GM12878 (cell line): ENCODE results near the gene TACSTD2. TPM values are rescaled to one million over a fixed set of nuclear protein-coding genes. Genes with fewer than 3 reads are reported as not detected.

Experiments used
- ATAC-seq: fragments of 200-7000 bp; cut with Tn5 transposase; 3 replicates; pipeline ENCODE4 v1.9.1; 2020; ENCODE audit warnings: mild to moderate bottlenecking, moderate library complexity
- BruUV-seq: library from RNA; stranded (reverse); fragments of 400-500 nt; replicated peaks from 2 replicates; lab custom pipeline; 2021; lab: Mats Ljungman, UMichigan
- CTCF ChIA-PET: fragments of 300-600 bp; sonication (Branson Sonifier 250); formaldehyde crosslinking; extraction: SDS; loops from one replicate; lab custom pipeline; 2021; ENCODE audit warnings: inconsistent platforms; lab: Yijun Ruan, JAX
- POLR2A ChIA-PET: fragments of 350-600 bp; formaldehyde crosslinking; extraction: SDS; loops from one replicate; lab custom pipeline; 2021; ENCODE audit warnings: inconsistent platforms; lab: Charles Lee
- RAD21 ChIA-PET: fragments of 300-600 bp; sonication (Branson Sonifier 250); formaldehyde crosslinking; loops from one replicate; lab custom pipeline; 2023; ENCODE audit warnings: antibody characterized with exemption; ENCODE audit not compliant: unreplicated experiment; lab: Charles Lee
- SMC1A ChIA-PET: fragments of 300-600 bp; sonication (Branson Sonifier 250); formaldehyde crosslinking; loops from one replicate; lab custom pipeline; 2023; ENCODE audit not compliant: unreplicated experiment, uncharacterized antibody; lab: Charles Lee
- DNase-seq: peaks from one replicate; pipeline ENCODE4 v3.0.0-alpha.2; 2011; ENCODE audit warnings: low read depth, low spot score
- FAIRE-seq: peaks from 3 replicates; lab custom pipeline; 2011; peaks lifted over from hg19 to GRCh38; lab: Jason Lieb, UNC
- H2AFZ ChIP-seq: 2 replicates; pipeline ENCODE4 v1.6.0; 2011; ENCODE audit warnings: low read depth, low read length, control low read depth; ENCODE audit not compliant: control insufficient read depth
- H3K27ac ChIP-seq: 2 replicates; pipeline ENCODE4 v1.5.1; 2011; ENCODE audit warnings: control low read depth; ENCODE audit not compliant: control insufficient read depth, insufficient read depth
- H3K27me3 ChIP-seq, 2 experiments: replicated peaks in 1 of 2; 2 replicates each; pipeline versions ENCODE4 v1.6.0 to v1.6.1; 2011; ENCODE audit warnings: low read length in 1 of 2; ENCODE audit not compliant: control insufficient read depth in 2 of 2, insufficient read depth in 2 of 2
- H3K36me3 ChIP-seq, 2 experiments: 2 replicates each; pipeline ENCODE4 v1.5.1; 2011; ENCODE audit warnings: low read length in 1 of 2; ENCODE audit not compliant: control insufficient read depth in 2 of 2, insufficient read depth in 2 of 2
- H3K4me1 ChIP-seq: 2 replicates; pipeline ENCODE4 v1.6.1; 2011; ENCODE audit warnings: mild to moderate bottlenecking, low read length, moderate library complexity, mixed read lengths; ENCODE audit not compliant: control insufficient read depth, insufficient read depth
- H3K4me2 ChIP-seq: 2 replicates; pipeline ENCODE4 v1.6.0; 2011; ENCODE audit warnings: control low read depth; ENCODE audit not compliant: control insufficient read depth, insufficient read depth
- H3K4me3 ChIP-seq: fragments of 200-600 bp; sonication (generic); 2 replicates; pipeline ENCODE4 v1.5.1; 2016
- H3K79me2 ChIP-seq: 2 replicates; pipeline ENCODE4 v1.6.0; 2011; ENCODE audit warnings: low read length; ENCODE audit not compliant: control insufficient read depth, insufficient read depth
- H3K9ac ChIP-seq: 2 replicates; pipeline ENCODE4 v1.8.0; 2011; ENCODE audit warnings: low read length, control low read depth, mixed read lengths; ENCODE audit not compliant: control insufficient read depth, insufficient read depth
- H3K9me3 ChIP-seq: replicated peaks from 3 replicates; pipeline ENCODE4 v1.5.1; 2011; ENCODE audit warnings: mild to moderate bottlenecking, low read length; ENCODE audit not compliant: control insufficient read depth, insufficient read depth
- H4K20me1 ChIP-seq: 2 replicates; pipeline ENCODE4 v1.6.0; 2011; ENCODE audit not compliant: control insufficient read depth, insufficient read depth
- CBFB ChIP-seq: IDR thresholded peaks from 2 replicates; pipeline ENCODE4 v1.6.1; 2016; ENCODE audit warnings: antibody characterized with exemption, low read depth
- ELK1 ChIP-seq: IDR thresholded peaks from 2 replicates; pipeline ENCODE4 v1.6.1; 2012; ENCODE audit warnings: low read depth, low read length, improper control_type of control experiment
- IKZF1 ChIP-seq: fragments of 450-650 bp; conservative IDR thresholded peaks from 2 replicates; pipeline ENCODE4 v1.6.1; 2017; ENCODE audit warnings: antibody characterized with exemption, mild to moderate bottlenecking
- IKZF2 ChIP-seq, 2 experiments: fragments of 450-650 bp; IDR thresholded peaks; 2 replicates each; pipeline ENCODE4 v1.6.1; 2017; ENCODE audit warnings: mild to moderate bottlenecking in 2 of 2, moderate library complexity in 2 of 2
- POU2F2 ChIP-seq: IDR thresholded peaks from 3 replicates; pipeline ENCODE4 v1.6.1; 2011; ENCODE audit warnings: low read depth, mild to moderate bottlenecking, low read length, borderline replicate concordance
- SMARCA5 ChIP-seq: fragments of 450-650 bp; IDR thresholded peaks from 2 replicates; pipeline ENCODE4 v1.6.1; 2017; ENCODE audit warnings: mild to moderate bottlenecking
- TARDBP ChIP-seq: IDR thresholded peaks from 2 replicates; pipeline ENCODE4 v1.6.1; 2016; ENCODE audit warnings: borderline replicate concordance
- TCF7 ChIP-seq: IDR thresholded peaks from 2 replicates; pipeline ENCODE4 v1.6.1; 2014; ENCODE audit warnings: antibody characterized with exemption, borderline replicate concordance
- ZNF217 ChIP-seq: fragments of 450-650 bp; IDR thresholded peaks from 2 replicates; pipeline ENCODE4 v1.6.1; 2017; ENCODE audit warnings: antibody characterized with exemption, mild to moderate bottlenecking
- WGBS: methylation state at CpG from one replicate; pipeline ENCODE4 v1.1.6; 2016; ENCODE audit warnings: low lambda C conversion rate; ENCODE audit not compliant: insufficient replicate concordance, insufficient coverage; ENCODE audit errors: missing lambda C conversion rate; 5-methylcytosine and 5-hydroxymethylcytosine counted together
- in situ Hi-C: fragments of 300-500 bp; cut with MboI; formaldehyde crosslinking; loops from 9 replicates; pipeline ENCODE4 v1.14.3; 2018; ENCODE audit warnings: mixed read lengths
- intact Hi-C: fragments of 100-400 bp; cut with micrococcal nuclease; formaldehyde crosslinking; loops from one replicate; pipeline ENCODE4 v1.14.2; 2022; ENCODE audit not compliant: unreplicated experiment
- polyA plus RNA-seq, 11 experiments: library from polyadenylated mRNA; depleted of rRNA in 4 of 11; unstranded in 6 of 11; stranded (reverse) in 5 of 11; fragments of >200 nt; fragmentation: Nextera tagmentation in 4 of 11; fragmentation: Illumina TruSeq in 1 of 11; extraction: Ambion mirVana in 4 of 11; extraction: Trizol in 1 of 11; gene quantifications; 1 replicate in 1 of 11; 2 replicates in 10 of 11; pipeline versions ENCODE4 v1.2.1 to v1.2.3, GENCODE V29; 2011 to 2016; ENCODE audit warnings: inconsistent platforms in 2 of 11, missing spikeins in 2 of 11, low read depth in 1 of 11
- total RNA-seq, 4 experiments: library from RNA; depleted of rRNA in 3 of 4; stranded (reverse); fragments of >200 nt in 3 of 4; fragmentation: Illumina TruSeq in 1 of 4; extraction: Trizol in 1 of 4; gene quantifications; 2 replicates each; pipeline versions ENCODE4 v1.2.1 to v1.2.3, GENCODE V29; 2013 to 2021
- TF ChIP-seq, protein P1 (sequence below): IDR thresholded peaks from 2 replicates; pipeline ENCODE4 v1.6.1; 2011; ENCODE audit warnings: low read depth, low read length, improper control_type of control experiment, borderline replicate concordance
- TF ChIP-seq, protein P2 (sequence below): fragments of 450-650 bp; IDR thresholded peaks from 2 replicates; pipeline ENCODE4 v1.6.1; 2017; ENCODE audit warnings: mild to moderate bottlenecking
- TF ChIP-seq, protein P3 (sequence below): fragments of 450-650 bp; IDR thresholded peaks from 2 replicates; pipeline ENCODE4 v1.6.1; 2017; ENCODE audit warnings: antibody characterized with exemption, mild to moderate bottlenecking, moderate library complexity
- TF ChIP-seq, protein P4 (sequence below): fragments of 450-650 bp; IDR thresholded peaks from 2 replicates; pipeline ENCODE4 v1.6.1; 2017; ENCODE audit warnings: low read depth, mild to moderate bottlenecking, moderate library complexity

TACSTD2 gene
- total and polyA plus RNA-seq, 10 of the 15 experiments (the other 5 are each of a cell fraction or from before 2014, with no cell fraction given) = 0.56 to 9.4 (median 3.7) TPM

DNA sequence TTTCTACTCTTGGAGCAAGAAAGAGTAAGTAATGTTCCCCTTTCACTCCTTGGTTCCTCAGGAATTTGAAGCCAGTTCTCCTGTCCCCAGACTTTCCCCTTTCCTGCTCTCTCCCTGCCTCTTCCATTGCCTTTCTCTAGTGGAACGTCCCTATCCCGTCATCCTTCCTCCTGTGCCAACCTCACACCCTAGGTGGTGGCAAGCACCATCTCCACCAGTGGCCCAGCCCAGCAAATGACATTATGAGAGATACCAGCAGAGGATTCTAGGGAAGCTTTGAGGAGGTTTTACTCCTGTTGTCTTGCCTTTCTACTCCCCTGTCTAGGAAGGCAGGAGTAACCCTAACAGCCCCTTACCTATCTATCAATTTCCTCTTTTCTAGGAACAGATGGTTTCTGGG, 8.1 kb upstream of the TACSTD2 start:
- no peak overlapping the region for H3K4me2 ChIP-seq
- ChIA-PET CTCF (no interaction called here), RAD21 (no interaction called here), POLR2A (interaction anchor here (1.3 kb wide), 1 partner anchor 17 kb away, joined by 3 read pairs; no protein-coding TSS in a partner anchor)
- no peaks in the 10 kb centered on the region for H3K27me3 ChIP-seq
- BruUV-seq = no TSS peak
- 31% methylated on average over 2 of the region's 2 CpGs for WGBS
- no peak overlapping the region for H2AFZ ChIP-seq
- no peaks in the 10 kb centered on the region for H3K79me2 ChIP-seq
- in situ Hi-C loops (no loop called here), intact Hi-C loops (no loop called here)
- no peak overlapping the region for H3K9ac ChIP-seq
- H3K36me3 ChIP-seq = no peaks in the 10 kb centered on the region
- no peaks in the 10 kb centered on the region for H4K20me1 ChIP-seq
- no peaks in the 10 kb centered on the region for H3K9me3 ChIP-seq
- peaks cover 21% of the 10 kb centered on the region for H3K4me1 ChIP-seq
- ATAC-seq (no peak), FAIRE-seq (no peak)
- no peak overlapping the region for H3K4me3 ChIP-seq
- TF ChIP-seq IKZF2 (IDR thresholded peaks at IDR 0.05) (no peak), SMARCA5 (no peak), TCF7 (no peak), IKZF1 (no peak), CBFB (no peak), ZNF217 (no peak), POU2F2 (no peak), ELK1 (no peak), TARDBP (no peak)
- TF ChIP-seq, protein P1, sequence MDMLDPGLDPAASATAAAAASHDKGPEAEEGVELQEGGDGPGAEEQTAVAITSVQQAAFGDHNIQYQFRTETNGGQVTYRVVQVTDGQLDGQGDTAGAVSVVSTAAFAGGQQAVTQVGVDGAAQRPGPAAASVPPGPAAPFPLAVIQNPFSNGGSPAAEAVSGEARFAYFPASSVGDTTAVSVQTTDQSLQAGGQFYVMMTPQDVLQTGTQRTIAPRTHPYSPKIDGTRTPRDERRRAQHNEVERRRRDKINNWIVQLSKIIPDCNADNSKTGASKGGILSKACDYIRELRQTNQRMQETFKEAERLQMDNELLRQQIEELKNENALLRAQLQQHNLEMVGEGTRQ = no peak
- TF ChIP-seq, protein P2, sequence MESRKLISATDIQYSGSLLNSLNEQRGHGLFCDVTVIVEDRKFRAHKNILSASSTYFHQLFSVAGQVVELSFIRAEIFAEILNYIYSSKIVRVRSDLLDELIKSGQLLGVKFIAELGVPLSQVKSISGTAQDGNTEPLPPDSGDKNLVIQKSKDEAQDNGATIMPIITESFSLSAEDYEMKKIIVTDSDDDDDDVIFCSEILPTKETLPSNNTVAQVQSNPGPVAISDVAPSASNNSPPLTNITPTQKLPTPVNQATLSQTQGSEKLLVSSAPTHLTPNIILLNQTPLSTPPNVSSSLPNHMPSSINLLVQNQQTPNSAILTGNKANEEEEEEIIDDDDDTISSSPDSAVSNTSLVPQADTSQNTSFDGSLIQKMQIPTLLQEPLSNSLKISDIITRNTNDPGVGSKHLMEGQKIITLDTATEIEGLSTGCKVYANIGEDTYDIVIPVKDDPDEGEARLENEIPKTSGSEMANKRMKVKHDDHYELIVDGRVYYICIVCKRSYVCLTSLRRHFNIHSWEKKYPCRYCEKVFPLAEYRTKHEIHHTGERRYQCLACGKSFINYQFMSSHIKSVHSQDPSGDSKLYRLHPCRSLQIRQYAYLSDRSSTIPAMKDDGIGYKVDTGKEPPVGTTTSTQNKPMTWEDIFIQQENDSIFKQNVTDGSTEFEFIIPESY = no peak
- TF ChIP-seq, protein P3, sequence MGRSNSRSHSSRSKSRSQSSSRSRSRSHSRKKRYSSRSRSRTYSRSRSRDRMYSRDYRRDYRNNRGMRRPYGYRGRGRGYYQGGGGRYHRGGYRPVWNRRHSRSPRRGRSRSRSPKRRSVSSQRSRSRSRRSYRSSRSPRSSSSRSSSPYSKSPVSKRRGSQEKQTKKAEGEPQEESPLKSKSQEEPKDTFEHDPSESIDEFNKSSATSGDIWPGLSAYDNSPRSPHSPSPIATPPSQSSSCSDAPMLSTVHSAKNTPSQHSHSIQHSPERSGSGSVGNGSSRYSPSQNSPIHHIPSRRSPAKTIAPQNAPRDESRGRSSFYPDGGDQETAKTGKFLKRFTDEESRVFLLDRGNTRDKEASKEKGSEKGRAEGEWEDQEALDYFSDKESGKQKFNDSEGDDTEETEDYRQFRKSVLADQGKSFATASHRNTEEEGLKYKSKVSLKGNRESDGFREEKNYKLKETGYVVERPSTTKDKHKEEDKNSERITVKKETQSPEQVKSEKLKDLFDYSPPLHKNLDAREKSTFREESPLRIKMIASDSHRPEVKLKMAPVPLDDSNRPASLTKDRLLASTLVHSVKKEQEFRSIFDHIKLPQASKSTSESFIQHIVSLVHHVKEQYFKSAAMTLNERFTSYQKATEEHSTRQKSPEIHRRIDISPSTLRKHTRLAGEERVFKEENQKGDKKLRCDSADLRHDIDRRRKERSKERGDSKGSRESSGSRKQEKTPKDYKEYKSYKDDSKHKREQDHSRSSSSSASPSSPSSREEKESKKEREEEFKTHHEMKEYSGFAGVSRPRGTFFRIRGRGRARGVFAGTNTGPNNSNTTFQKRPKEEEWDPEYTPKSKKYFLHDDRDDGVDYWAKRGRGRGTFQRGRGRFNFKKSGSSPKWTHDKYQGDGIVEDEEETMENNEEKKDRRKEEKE = no peak
- TF ChIP-seq, protein P4, sequence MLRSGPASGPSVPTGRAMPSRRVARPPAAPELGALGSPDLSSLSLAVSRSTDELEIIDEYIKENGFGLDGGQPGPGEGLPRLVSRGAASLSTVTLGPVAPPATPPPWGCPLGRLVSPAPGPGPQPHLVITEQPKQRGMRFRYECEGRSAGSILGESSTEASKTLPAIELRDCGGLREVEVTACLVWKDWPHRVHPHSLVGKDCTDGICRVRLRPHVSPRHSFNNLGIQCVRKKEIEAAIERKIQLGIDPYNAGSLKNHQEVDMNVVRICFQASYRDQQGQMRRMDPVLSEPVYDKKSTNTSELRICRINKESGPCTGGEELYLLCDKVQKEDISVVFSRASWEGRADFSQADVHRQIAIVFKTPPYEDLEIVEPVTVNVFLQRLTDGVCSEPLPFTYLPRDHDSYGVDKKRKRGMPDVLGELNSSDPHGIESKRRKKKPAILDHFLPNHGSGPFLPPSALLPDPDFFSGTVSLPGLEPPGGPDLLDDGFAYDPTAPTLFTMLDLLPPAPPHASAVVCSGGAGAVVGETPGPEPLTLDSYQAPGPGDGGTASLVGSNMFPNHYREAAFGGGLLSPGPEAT = no peak
- TF ChIP-seq, all 136 proteins: peak for 0
- SMC1A ChIA-PET = interaction anchor here (1.1 to 2.6 kb wide), 2 partner anchors 12 to 18 kb away, joined by 3 to 17 read pairs; no protein-coding TSS in a partner anchor
- no peak overlapping the region for H3K27ac ChIP-seq
- no peak for DNase-seq
